ENCODE results near the gene SLC17A9. TPM values are rescaled to one million over a fixed set of nuclear protein-coding genes. Genes with fewer than 3 reads are reported as not detected.
A peak's percentile ranks its signal among the peaks of the same experiment; 100 is the strongest.

SLC17A9 gene
- total and polyA plus RNA-seq, 10 of the 15 experiments (the other 5 are each of a cell fraction or from before 2014, with no cell fraction given) = 0.72 to 74.1 (median 29.4) TPM

DNA sequence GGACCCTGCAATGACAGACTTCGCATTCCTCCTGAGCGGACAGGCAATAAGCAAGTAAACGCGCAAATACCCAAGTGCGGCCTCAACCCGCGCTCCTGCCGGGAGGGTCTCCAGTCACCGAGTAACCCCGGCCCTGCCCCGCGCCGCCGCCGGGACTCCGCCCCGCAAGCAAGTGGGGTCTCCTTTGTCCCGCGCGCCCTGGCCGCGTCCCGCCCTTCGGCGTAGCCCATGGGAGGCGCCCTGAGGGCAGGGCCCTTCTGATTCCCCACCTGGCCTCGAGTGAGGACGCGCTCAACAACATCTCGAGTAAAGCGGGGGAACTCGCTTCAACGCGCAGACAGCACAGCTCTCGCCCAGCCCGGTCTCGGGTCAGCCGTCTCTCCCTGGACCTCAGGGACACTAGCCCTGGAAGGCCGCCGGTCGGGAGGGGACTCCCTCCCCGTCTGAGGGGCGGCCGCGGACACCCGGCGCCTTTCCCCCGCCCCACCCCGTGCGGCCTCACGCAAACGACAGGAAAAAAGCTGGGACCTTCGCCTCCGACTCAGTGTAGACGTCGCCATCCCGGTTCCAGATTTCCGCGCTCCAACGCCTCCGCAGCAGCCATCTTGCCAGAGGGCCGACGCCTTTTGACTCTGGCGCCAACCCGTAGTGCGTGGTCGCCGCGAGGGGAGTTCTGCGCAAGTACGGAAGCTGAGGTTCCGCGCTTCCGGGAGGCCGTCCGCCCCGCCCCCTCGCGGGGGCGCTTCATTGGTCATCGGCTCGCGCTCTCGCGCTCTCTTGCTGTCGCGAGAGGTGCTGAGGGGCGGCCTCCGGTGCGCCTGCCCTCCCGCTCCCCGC, 15.0 kb upstream of the SLC17A9 start (continued):
- TF ChIP-seq, protein P1, sequence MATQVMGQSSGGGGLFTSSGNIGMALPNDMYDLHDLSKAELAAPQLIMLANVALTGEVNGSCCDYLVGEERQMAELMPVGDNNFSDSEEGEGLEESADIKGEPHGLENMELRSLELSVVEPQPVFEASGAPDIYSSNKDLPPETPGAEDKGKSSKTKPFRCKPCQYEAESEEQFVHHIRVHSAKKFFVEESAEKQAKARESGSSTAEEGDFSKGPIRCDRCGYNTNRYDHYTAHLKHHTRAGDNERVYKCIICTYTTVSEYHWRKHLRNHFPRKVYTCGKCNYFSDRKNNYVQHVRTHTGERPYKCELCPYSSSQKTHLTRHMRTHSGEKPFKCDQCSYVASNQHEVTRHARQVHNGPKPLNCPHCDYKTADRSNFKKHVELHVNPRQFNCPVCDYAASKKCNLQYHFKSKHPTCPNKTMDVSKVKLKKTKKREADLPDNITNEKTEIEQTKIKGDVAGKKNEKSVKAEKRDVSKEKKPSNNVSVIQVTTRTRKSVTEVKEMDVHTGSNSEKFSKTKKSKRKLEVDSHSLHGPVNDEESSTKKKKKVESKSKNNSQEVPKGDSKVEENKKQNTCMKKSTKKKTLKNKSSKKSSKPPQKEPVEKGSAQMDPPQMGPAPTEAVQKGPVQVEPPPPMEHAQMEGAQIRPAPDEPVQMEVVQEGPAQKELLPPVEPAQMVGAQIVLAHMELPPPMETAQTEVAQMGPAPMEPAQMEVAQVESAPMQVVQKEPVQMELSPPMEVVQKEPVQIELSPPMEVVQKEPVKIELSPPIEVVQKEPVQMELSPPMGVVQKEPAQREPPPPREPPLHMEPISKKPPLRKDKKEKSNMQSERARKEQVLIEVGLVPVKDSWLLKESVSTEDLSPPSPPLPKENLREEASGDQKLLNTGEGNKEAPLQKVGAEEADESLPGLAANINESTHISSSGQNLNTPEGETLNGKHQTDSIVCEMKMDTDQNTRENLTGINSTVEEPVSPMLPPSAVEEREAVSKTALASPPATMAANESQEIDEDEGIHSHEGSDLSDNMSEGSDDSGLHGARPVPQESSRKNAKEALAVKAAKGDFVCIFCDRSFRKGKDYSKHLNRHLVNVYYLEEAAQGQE (IDR thresholded peaks at IDR 0.05; ENCODE audit: low read depth, low read length) = peak; percentile 41
- TF ChIP-seq MEF2B (IDR thresholded peaks at IDR 0.05; ENCODE audit: partially characterized antibody, poor library complexity, severe bottlenecking) (no peak), ESRRA (IDR thresholded peaks at IDR 0.05; ENCODE audit: low read length) (no peak), ATF7 (IDR thresholded peaks at IDR 0.05; ENCODE audit: low read depth) (no peak), E2F4 (IDR thresholded peaks at IDR 0.05; ENCODE audit: low read depth, low read length) (peak; percentile 80), SPI1 (IDR thresholded peaks at IDR 0.05; ENCODE audit: borderline replicate concordance, insufficient read depth, low read depth, low read length) (no peak), KDM1A (IDR thresholded peaks at IDR 0.05; ENCODE audit: borderline replicate concordance) (no peak), RELA (IDR thresholded peaks at IDR 0.05; ENCODE audit: borderline replicate concordance, partially characterized antibody) (peak; percentile 57), FOXK2 (IDR thresholded peaks at IDR 0.05) (peak; percentile 19; the same call in 1 of the 2 replicates), CUX1 (IDR thresholded peaks at IDR 0.05; ENCODE audit: insufficient replicate concordance, low read depth, low read length) (no peak), POLR2AphosphoS5 (IDR thresholded peaks at IDR 0.05; ENCODE audit: low read length) (peak; percentile 82), KLF5 (IDR thresholded peaks at IDR 0.05; ENCODE audit: partially characterized antibody) (no peak), FOXM1 (IDR thresholded peaks at IDR 0.05; ENCODE audit: low read depth, low read length) (no peak), TARDBP (IDR thresholded peaks at IDR 0.05; ENCODE audit: borderline replicate concordance) (no peak)
- TF ChIP-seq, protein P2, sequence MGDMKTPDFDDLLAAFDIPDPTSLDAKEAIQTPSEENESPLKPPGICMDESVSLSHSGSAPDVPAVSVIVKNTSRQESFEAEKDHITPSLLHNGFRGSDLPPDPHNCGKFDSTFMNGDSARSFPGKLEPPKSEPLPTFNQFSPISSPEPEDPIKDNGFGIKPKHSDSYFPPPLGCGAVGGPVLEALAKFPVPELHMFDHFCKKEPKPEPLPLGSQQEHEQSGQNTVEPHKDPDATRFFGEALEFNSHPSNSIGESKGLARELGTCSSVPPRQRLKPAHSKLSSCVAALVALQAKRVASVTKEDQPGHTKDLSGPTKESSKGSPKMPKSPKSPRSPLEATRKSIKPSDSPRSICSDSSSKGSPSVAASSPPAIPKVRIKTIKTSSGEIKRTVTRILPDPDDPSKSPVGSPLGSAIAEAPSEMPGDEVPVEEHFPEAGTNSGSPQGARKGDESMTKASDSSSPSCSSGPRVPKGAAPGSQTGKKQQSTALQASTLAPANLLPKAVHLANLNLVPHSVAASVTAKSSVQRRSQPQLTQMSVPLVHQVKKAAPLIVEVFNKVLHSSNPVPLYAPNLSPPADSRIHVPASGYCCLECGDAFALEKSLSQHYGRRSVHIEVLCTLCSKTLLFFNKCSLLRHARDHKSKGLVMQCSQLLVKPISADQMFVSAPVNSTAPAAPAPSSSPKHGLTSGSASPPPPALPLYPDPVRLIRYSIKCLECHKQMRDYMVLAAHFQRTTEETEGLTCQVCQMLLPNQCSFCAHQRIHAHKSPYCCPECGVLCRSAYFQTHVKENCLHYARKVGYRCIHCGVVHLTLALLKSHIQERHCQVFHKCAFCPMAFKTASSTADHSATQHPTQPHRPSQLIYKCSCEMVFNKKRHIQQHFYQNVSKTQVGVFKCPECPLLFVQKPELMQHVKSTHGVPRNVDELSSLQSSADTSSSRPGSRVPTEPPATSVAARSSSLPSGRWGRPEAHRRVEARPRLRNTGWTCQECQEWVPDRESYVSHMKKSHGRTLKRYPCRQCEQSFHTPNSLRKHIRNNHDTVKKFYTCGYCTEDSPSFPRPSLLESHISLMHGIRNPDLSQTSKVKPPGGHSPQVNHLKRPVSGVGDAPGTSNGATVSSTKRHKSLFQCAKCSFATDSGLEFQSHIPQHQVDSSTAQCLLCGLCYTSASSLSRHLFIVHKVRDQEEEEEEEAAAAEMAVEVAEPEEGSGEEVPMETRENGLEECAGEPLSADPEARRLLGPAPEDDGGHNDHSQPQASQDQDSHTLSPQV (IDR thresholded peaks at IDR 0.05) = no peak
